Epithelial cell of proximal tubule (primary cell): Measurements from ENCODE around the gene NT5DC1. TPM values are rescaled to one million over a fixed set of nuclear protein-coding genes. Genes with fewer than 3 reads are reported as not detected.

ENCODE experiments used
- DNase-seq: peaks from one replicate; pipeline ENCODE4 v3.0.0-alpha.2; 2011; ENCODE audit warnings: low read depth
- H3K4me3 ChIP-seq: 2 replicates; pipeline ENCODE4 v1.5.1; 2011; ENCODE audit warnings: low read depth, mild to moderate bottlenecking, low read length
- total RNA-seq: library from RNA; depleted of rRNA; stranded (reverse); fragments of >200 nt; gene quantifications from 2 replicates; pipeline ENCODE4 v1.2.3, GENCODE V29; 2015
- TF ChIP-seq, protein P1 (sequence below): conservative IDR thresholded peaks from 2 replicates; pipeline ENCODE4 v1.5.1; 2012; ENCODE audit warnings: low read depth, mild to moderate bottlenecking, low read length

The NT5DC1 gene
- total RNA-seq, 1 donor from 2014 or later: 23.5 TPM

DNA sequence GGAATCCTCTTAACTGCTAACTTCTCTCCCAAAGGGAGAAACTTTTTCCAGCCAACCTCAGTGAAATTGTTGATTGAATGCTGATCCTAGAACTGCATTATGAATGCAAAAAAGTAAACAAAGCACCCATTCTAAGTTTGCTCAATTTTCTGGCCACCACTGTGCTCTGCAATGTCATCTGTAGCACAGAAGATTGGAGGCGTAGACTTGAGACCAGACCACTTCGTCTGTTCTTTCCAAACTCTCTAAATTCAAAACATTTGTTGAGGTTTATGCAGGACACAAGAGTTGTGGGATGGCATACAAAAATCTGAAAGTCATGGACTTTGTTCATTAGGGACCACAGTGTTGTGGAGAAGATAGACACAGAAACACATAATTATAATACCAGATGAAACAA lies 190.1 kb downstream of the NT5DC1 start:
- no peak overlapping the region for H3K4me3 ChIP-seq
- TF ChIP-seq, protein P1, sequence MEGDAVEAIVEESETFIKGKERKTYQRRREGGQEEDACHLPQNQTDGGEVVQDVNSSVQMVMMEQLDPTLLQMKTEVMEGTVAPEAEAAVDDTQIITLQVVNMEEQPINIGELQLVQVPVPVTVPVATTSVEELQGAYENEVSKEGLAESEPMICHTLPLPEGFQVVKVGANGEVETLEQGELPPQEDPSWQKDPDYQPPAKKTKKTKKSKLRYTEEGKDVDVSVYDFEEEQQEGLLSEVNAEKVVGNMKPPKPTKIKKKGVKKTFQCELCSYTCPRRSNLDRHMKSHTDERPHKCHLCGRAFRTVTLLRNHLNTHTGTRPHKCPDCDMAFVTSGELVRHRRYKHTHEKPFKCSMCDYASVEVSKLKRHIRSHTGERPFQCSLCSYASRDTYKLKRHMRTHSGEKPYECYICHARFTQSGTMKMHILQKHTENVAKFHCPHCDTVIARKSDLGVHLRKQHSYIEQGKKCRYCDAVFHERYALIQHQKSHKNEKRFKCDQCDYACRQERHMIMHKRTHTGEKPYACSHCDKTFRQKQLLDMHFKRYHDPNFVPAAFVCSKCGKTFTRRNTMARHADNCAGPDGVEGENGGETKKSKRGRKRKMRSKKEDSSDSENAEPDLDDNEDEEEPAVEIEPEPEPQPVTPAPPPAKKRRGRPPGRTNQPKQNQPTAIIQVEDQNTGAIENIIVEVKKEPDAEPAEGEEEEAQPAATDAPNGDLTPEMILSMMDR: no peak
- DNase-seq: no peak

DNA sequence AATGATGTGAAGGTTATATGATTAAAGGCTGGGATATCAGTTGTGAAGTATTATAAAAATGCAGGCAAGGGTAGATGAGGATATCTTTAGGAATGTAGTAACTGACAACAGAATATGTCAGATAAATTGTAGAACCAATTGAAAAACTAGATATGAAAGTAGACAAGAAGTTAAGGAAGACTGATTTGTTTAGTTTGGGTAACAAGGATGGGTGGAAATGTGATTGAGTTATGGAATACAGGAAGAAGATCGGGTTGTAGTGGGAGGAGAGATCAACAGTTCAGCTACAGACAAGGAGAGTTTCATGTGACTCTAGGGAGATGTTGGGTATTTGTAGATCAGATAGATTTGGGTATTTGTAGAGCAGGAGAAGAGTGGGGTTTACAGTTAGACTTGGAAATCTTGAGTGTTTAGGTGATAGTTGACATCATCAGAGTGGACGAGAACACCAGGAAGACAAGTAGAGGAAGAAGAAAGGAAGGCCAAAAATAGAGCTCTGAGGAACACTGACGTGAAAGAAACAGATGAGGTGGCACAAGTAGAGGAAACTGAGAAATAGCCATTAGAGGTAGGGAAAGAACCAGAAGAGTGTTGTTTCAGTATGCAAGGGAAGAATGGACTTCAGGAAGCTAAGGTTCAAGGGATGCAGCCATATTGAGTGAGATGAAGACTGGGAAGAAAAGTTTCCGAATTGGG lies 191.2 kb downstream of the NT5DC1 start:
- DNase-seq: no peak
- no peak overlapping the region for H3K4me3 ChIP-seq
- TF ChIP-seq, protein P1: no peak

DNA sequence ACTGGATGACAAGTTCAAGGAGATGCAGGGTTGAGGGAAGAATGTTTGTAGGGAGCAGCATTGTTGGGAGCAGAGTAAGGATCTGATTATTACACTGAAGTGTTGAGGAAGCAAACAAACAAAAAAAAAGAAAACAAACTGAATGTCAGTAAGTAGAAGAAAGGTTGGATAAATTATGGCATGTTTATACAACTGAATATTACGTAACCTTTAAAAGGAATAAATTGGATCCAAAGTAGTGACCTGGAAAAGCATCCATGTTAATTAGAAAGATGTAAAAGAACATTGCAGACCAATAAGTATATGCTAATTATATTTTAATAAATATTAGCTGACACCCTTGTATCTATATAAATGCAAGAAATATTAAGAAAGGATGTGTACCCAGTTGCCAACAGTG lies 191.9 kb downstream of the NT5DC1 start:
- no peak overlapping the region for H3K4me3 ChIP-seq
- DNase-seq: no peak
- TF ChIP-seq, protein P1: no peak

DNA sequence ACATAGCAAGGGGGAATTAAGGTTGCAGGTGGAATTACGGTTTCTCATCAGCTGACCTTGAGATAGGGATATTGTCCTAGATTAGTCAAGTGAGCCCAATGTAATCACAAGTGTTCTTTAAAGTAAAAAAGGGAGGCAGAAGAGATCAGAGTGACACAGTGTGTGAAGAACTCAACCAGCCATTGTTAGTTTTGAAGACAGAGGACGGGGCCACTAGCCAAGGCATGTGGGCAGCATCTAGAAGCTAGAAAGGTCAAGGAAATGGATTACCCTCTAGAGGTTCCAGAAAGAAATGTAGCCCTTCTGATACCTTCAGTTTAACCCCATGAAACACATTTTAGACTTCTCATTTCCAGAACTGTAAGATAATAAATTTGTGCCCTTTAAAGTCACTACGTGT lies 197.6 kb downstream of the NT5DC1 start:
- TF ChIP-seq, protein P1: no peak
- no peak overlapping the region for H3K4me3 ChIP-seq
- no peak for DNase-seq

DNA sequence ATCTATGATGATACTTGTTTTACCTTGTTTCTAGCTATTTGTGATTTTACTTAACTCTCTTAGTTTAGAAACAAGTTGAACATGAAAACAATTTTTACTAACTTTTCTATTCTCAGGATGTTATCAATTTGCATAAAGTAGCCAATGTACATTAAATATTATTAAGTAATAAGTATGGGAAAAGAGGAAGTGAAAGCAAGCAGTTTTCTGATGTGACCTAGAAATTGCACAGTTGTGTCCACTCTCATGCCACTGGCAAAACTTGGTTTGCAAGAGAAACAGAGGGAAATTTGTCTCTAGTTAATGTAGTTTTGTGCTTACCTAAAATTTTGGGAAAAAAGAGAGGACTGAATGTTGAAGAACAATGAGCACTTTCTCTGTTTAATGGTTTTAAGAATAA lies 198.3 kb downstream of the NT5DC1 start:
- TF ChIP-seq, protein P1: no peak
- DNase-seq: no peak
- no peak overlapping the region for H3K4me3 ChIP-seq

Other genes starting within 250 kb of the NT5DC1 start
- gene FRK, start 40.0 kb upstream of the NT5DC1 start, total RNA-seq: 2.0 and 8.1 TPM in 2 replicates
- gene COL10A1, start 25.3 kb downstream of the NT5DC1 start, total RNA-seq: not detected in 2 replicates
- gene TSPYL4, start 153.2 kb downstream of the NT5DC1 start, total RNA-seq: 8.5 and 10.5 TPM in 2 replicates
- gene TSPYL1, start 179.1 kb downstream of the NT5DC1 start, total RNA-seq: 67.6 and 72.3 TPM in 2 replicates